Measurements from ENCODE around the gene CORO2A.

CORO2A gene

GRCh38 chr9:98229620-98230019 is 37.2 kb upstream of the CORO2A start:
- no peak overlapping the region for H3K9ac ChIP-seq (ENCODE audit: low read depth, low read length)
- no peak overlapping the region for H3K27ac ChIP-seq (ENCODE audit: low read depth, low read length)

GRCh38 chr9:98229090-98229395 is 36.6 kb upstream of the CORO2A start:
- H3K27ac ChIP-seq (ENCODE audit: low read depth, low read length) = no peak overlapping the region
- no peak overlapping the region for H3K4me3 ChIP-seq (ENCODE audit: low read length)
- no peaks in the 10 kb centered on the region for H3K4me1 ChIP-seq (ENCODE audit: insufficient read depth, low read length)
- WGBS = 92% methylated on average over 4 of the region's 4 CpGs
- H3K9me3 ChIP-seq (ENCODE audit: insufficient read depth, low read depth, low read length) = no peaks in the 10 kb centered on the region
- no peak overlapping the region for H3K9ac ChIP-seq (ENCODE audit: low read depth, low read length)
- H3K27me3 ChIP-seq (ENCODE audit: insufficient read depth, low read length) = no peaks in the 10 kb centered on the region
- H3K36me3 ChIP-seq (ENCODE audit: insufficient read depth, low read length) = peaks cover 44% of the 10 kb centered on the region

More at GRCh38 chr9:98229620-98230019, 37.2 kb upstream of the CORO2A start:
- WGBS = 93% methylated on average over 3 of the region's 3 CpGs
- Histone ChIP-seq H3K4me3 (ENCODE audit: low read length) (no peak overlapping the region), H3K27me3 (ENCODE audit: insufficient read depth, low read length) (no peaks in the 10 kb centered on the region), H3K4me1 (ENCODE audit: insufficient read depth, low read length) (no peaks in the 10 kb centered on the region), H3K36me3 (ENCODE audit: insufficient read depth, low read length) (peaks cover 44% of the 10 kb centered on the region), H3K9me3 (ENCODE audit: insufficient read depth, low read depth, low read length) (no peaks in the 10 kb centered on the region)

- WGBS = 95% methylated on average over 10 of the region's 10 CpGs
- Histone ChIP-seq H3K4me1 (ENCODE audit: insufficient read depth, low read length) (no peaks in the 10 kb centered on the region), H3K4me3 (ENCODE audit: low read length) (no peak overlapping the region)
Observed at GRCh38 chr9:98228392-98229089, 36.1 kb upstream of the CORO2A start.

GRCh38 chr9:98227883-98228282 is 35.4 kb upstream of the CORO2A start:
- no peaks in the 10 kb centered on the region for H3K4me1 ChIP-seq (ENCODE audit: insufficient read depth, low read length)
- H3K9me3 ChIP-seq (ENCODE audit: insufficient read depth, low read depth, low read length) = no peaks in the 10 kb centered on the region
- no peak overlapping the region for H3K9ac ChIP-seq (ENCODE audit: low read depth, low read length)
- WGBS = 86% methylated on average over 7 of the region's 7 CpGs
- H3K27me3 ChIP-seq (ENCODE audit: insufficient read depth, low read length) = no peaks in the 10 kb centered on the region
- no peak overlapping the region for H3K4me3 ChIP-seq (ENCODE audit: low read length)
- H3K27ac ChIP-seq (ENCODE audit: low read depth, low read length) = no peak overlapping the region
- peaks cover 43% of the 10 kb centered on the region for H3K36me3 ChIP-seq (ENCODE audit: insufficient read depth, low read length)

More at GRCh38 chr9:98228392-98229089, 36.1 kb upstream of the CORO2A start:
- no peak overlapping the region for H3K27ac ChIP-seq (ENCODE audit: low read depth, low read length)
- no peak overlapping the region for H3K9ac ChIP-seq (ENCODE audit: low read depth, low read length)
- peaks cover 44% of the 10 kb centered on the region for H3K36me3 ChIP-seq (ENCODE audit: insufficient read depth, low read length)
- no peaks in the 10 kb centered on the region for H3K9me3 ChIP-seq (ENCODE audit: insufficient read depth, low read depth, low read length)
- no peaks in the 10 kb centered on the region for H3K27me3 ChIP-seq (ENCODE audit: insufficient read depth, low read length)

GRCh38 chr9:98226957-98227356 is 34.5 kb upstream of the CORO2A start:
- WGBS = 91% methylated on average over 4 of the region's 4 CpGs
- Histone ChIP-seq H3K27ac (ENCODE audit: low read depth, low read length) (no peak overlapping the region), H3K36me3 (ENCODE audit: insufficient read depth, low read length) (peaks cover 37% of the 10 kb centered on the region), H3K9ac (ENCODE audit: low read depth, low read length) (no peak overlapping the region), H3K4me3 (ENCODE audit: low read length) (no peak overlapping the region), H3K4me1 (ENCODE audit: insufficient read depth, low read length) (peaks cover 3% of the 10 kb centered on the region; the same call in 1 of the 2 replicates), H3K27me3 (ENCODE audit: insufficient read depth, low read length) (no peaks in the 10 kb centered on the region), H3K9me3 (ENCODE audit: insufficient read depth, low read depth, low read length) (no peaks in the 10 kb centered on the region)

GRCh38 chr9:98226516-98226915 is 34.1 kb upstream of the CORO2A start:
- no peak overlapping the region for H3K4me3 ChIP-seq (ENCODE audit: low read length)
- WGBS = 71% methylated on average over 1 of the region's 1 CpG
- H3K9ac ChIP-seq (ENCODE audit: low read depth, low read length) = no peak overlapping the region
- H3K27me3 ChIP-seq (ENCODE audit: insufficient read depth, low read length) = no peaks in the 10 kb centered on the region
- no peaks in the 10 kb centered on the region for H3K9me3 ChIP-seq (ENCODE audit: insufficient read depth, low read depth, low read length)
- H3K27ac ChIP-seq (ENCODE audit: low read depth, low read length) = no peak overlapping the region
- H3K4me1 ChIP-seq (ENCODE audit: insufficient read depth, low read length) = peaks cover 3% of the 10 kb centered on the region; the same call in 1 of the 2 replicates
- H3K36me3 ChIP-seq (ENCODE audit: insufficient read depth, low read length) = peaks cover 33% of the 10 kb centered on the region

- WGBS = 95% methylated on average over 6 of the region's 6 CpGs
- peaks cover 32% of the 10 kb centered on the region for H3K36me3 ChIP-seq (ENCODE audit: insufficient read depth, low read length)
- H3K9me3 ChIP-seq (ENCODE audit: insufficient read depth, low read depth, low read length) = no peaks in the 10 kb centered on the region
- H3K4me1 ChIP-seq (ENCODE audit: insufficient read depth, low read length) = peaks cover 8% of the 10 kb centered on the region
- H3K27ac ChIP-seq (ENCODE audit: low read depth, low read length) = no peak overlapping the region
- H3K4me3 ChIP-seq (ENCODE audit: low read length) = no peak overlapping the region
- H3K27me3 ChIP-seq (ENCODE audit: insufficient read depth, low read length) = no peaks in the 10 kb centered on the region
- H3K9ac ChIP-seq (ENCODE audit: low read depth, low read length) = no peak overlapping the region
Observed at GRCh38 chr9:98225015-98225442, 32.6 kb upstream of the CORO2A start.

- Histone ChIP-seq H3K27me3 (ENCODE audit: insufficient read depth, low read length) (no peaks in the 10 kb centered on the region), H3K9ac (ENCODE audit: low read depth, low read length) (no peak overlapping the region), H3K4me1 (ENCODE audit: insufficient read depth, low read length) (peaks cover 18% of the 10 kb centered on the region), H3K9me3 (ENCODE audit: insufficient read depth, low read depth, low read length) (no peaks in the 10 kb centered on the region), H3K27ac (ENCODE audit: low read depth, low read length) (no peak overlapping the region), H3K36me3 (ENCODE audit: insufficient read depth, low read length) (peaks cover 13% of the 10 kb centered on the region), H3K4me3 (ENCODE audit: low read length) (no peak overlapping the region)
- WGBS = 89% methylated on average over 5 of the region's 5 CpGs
Observed at GRCh38 chr9:98222885-98223691, 30.7 kb upstream of the CORO2A start.

GRCh38 chr9:98220911-98221310 is 28.5 kb upstream of the CORO2A start:
- Histone ChIP-seq H3K27ac (ENCODE audit: low read depth, low read length) (no peak overlapping the region), H3K9ac (ENCODE audit: low read depth, low read length) (no peak overlapping the region)
- WGBS = 96% methylated on average over 21 of the region's 21 CpGs

GRCh38 chr9:98219794-98220370 is 27.4 kb upstream of the CORO2A start:
- no peaks in the 10 kb centered on the region for H3K9me3 ChIP-seq (ENCODE audit: insufficient read depth, low read depth, low read length)
- no peaks in the 10 kb centered on the region for H3K27me3 ChIP-seq (ENCODE audit: insufficient read depth, low read length)
- peaks cover 21% of the 10 kb centered on the region for H3K4me1 ChIP-seq (ENCODE audit: insufficient read depth, low read length)
- H3K9ac ChIP-seq (ENCODE audit: low read depth, low read length) = no peak overlapping the region
- 89% methylated on average over 11 of the region's 11 CpGs for WGBS
- H3K36me3 ChIP-seq (ENCODE audit: insufficient read depth, low read length) = peaks cover 5% of the 10 kb centered on the region
- H3K4me3 ChIP-seq (ENCODE audit: low read length) = no peak overlapping the region
- peak overlapping the region; percentile 95; the same call in 1 of the 2 replicates for H3K27ac ChIP-seq (ENCODE audit: low read depth, low read length)

More at GRCh38 chr9:98220911-98221310, 28.5 kb upstream of the CORO2A start:
- peaks cover 21% of the 10 kb centered on the region for H3K4me1 ChIP-seq (ENCODE audit: insufficient read depth, low read length)
- peaks cover 7% of the 10 kb centered on the region for H3K36me3 ChIP-seq (ENCODE audit: insufficient read depth, low read length)
- no peaks in the 10 kb centered on the region for H3K27me3 ChIP-seq (ENCODE audit: insufficient read depth, low read length)
- no peak overlapping the region for H3K4me3 ChIP-seq (ENCODE audit: low read length)
- no peaks in the 10 kb centered on the region for H3K9me3 ChIP-seq (ENCODE audit: insufficient read depth, low read depth, low read length)

GRCh38 chr9:98219364-98219716 is 26.9 kb upstream of the CORO2A start:
- H3K27me3 ChIP-seq (ENCODE audit: insufficient read depth, low read length) = no peaks in the 10 kb centered on the region
- H3K4me3 ChIP-seq (ENCODE audit: low read length) = no peak overlapping the region
- peaks cover 21% of the 10 kb centered on the region for H3K4me1 ChIP-seq (ENCODE audit: insufficient read depth, low read length)
- peak overlapping the region; percentile 95 for H3K27ac ChIP-seq (ENCODE audit: low read depth, low read length)
- 91% methylated on average over 7 of the region's 7 CpGs for WGBS
- H3K9me3 ChIP-seq (ENCODE audit: insufficient read depth, low read depth, low read length) = no peaks in the 10 kb centered on the region
- H3K36me3 ChIP-seq (ENCODE audit: insufficient read depth, low read length) = peaks cover 5% of the 10 kb centered on the region; the same call in 1 of the 2 replicates
- peak overlapping the region; percentile 15; the same call in 1 of the 2 replicates for H3K9ac ChIP-seq (ENCODE audit: low read depth, low read length)
